M059J (cell line): ENCODE measurements around the gene OPRD1. TPM values are rescaled to one million over a fixed set of nuclear protein-coding genes. Genes with fewer than 3 reads are reported as not detected.

Experiments used
- DNase-seq: peaks from one replicate; pipeline ENCODE4 v3.0.0-alpha.2; 2012; ENCODE audit warnings: low read depth
- total RNA-seq: library from RNA; depleted of rRNA; stranded (reverse); fragments of >200 nt; shearing (Covaris generic); gene quantifications from 2 replicates; pipeline ENCODE4 v1.2.3, GENCODE V29; 2014

OPRD1 gene
- total RNA-seq, 1 experiment from 2014 or later: not detected

GRCh38 chr1:28883242-28883616 is 71.3 kb downstream of the OPRD1 start:
- DNase-seq: no peak

- DNase-seq: no peak
Measured at GRCh38 chr1:28885472-28885877, 73.5 kb downstream of the OPRD1 start.

- no peak for DNase-seq
Measured at GRCh38 chr1:28885977-28886730, 74.2 kb downstream of the OPRD1 start.

- DNase-seq: peak; percentile 83
Measured at GRCh38 chr1:28886731-28887418, 74.9 kb downstream of the OPRD1 start.

- no peak for DNase-seq
Measured at GRCh38 chr1:28887419-28887834, 75.5 kb downstream of the OPRD1 start.

GRCh38 chr1:28887835-28888682 is 76.1 kb downstream of the OPRD1 start:
- no peak for DNase-seq

- DNase-seq: no peak
Measured at GRCh38 chr1:28888915-28889314, 76.9 kb downstream of the OPRD1 start.

GRCh38 chr1:28889357-28889756 is 77.4 kb downstream of the OPRD1 start:
- no peak for DNase-seq

GRCh38 chr1:28890435-28890834 is 78.5 kb downstream of the OPRD1 start:
- DNase-seq: no peak

GRCh38 chr1:28890836-28891235 is 78.9 kb downstream of the OPRD1 start:
- DNase-seq: no peak

- no peak for DNase-seq
Measured at GRCh38 chr1:28891256-28891655, 79.3 kb downstream of the OPRD1 start.

- DNase-seq: peak; percentile 26
Measured at GRCh38 chr1:28893403-28894102, 81.6 kb downstream of the OPRD1 start.

GRCh38 chr1:28894785-28895184 is 82.8 kb downstream of the OPRD1 start:
- DNase-seq: no peak

- no peak for DNase-seq
Measured at GRCh38 chr1:28895896-28896608, 84.1 kb downstream of the OPRD1 start.

- no peak for DNase-seq
Measured at GRCh38 chr1:28896609-28896986, 84.6 kb downstream of the OPRD1 start.

- DNase-seq: no peak
Measured at GRCh38 chr1:28897789-28898188, 85.8 kb downstream of the OPRD1 start.

- DNase-seq: no peak
Measured at GRCh38 chr1:28898405-28898881, 86.5 kb downstream of the OPRD1 start.

- no peak for DNase-seq
Measured at GRCh38 chr1:28899267-28899666, 87.3 kb downstream of the OPRD1 start.

GRCh38 chr1:28900562-28900961 is 88.6 kb downstream of the OPRD1 start:
- no peak for DNase-seq

- no peak for DNase-seq
Measured at GRCh38 chr1:28902738-28903137, 90.8 kb downstream of the OPRD1 start.
